Stimulated activated CD4-positive, alpha-beta T cell treated with anti-CD3 and anti-CD28 coated beads, Interleukin-4, amount 100 ng/mL, for 24 hours (primary cell): ENCODE data around the gene CRYBA4.
A peak's percentile ranks its signal among the peaks of the same experiment; 100 is the strongest.

Source experiments
- DNase-seq: peaks from one replicate; pipeline ENCODE4 v3.0.0-alpha.2; 2020

The CRYBA4 gene

GRCh38 chr22:26631282-26631681 is 9.5 kb downstream of the CRYBA4 start:
- no peak for DNase-seq

- DNase-seq, result no peak
Observed at GRCh38 chr22:26632422-26633155, 10.8 kb downstream of the CRYBA4 start.

GRCh38 chr22:26634189-26634588 is 12.4 kb downstream of the CRYBA4 start:
- DNase-seq, result no peak

- no peak for DNase-seq
Observed at GRCh38 chr22:26635117-26635516, 13.4 kb downstream of the CRYBA4 start.

- DNase-seq, result no peak
Observed at GRCh38 chr22:26636296-26636695, 14.5 kb downstream of the CRYBA4 start.

- peak; percentile 81 for DNase-seq
Observed at GRCh38 chr22:26642465-26643417, 21.0 kb downstream of the CRYBA4 start.

- DNase-seq, result no peak
Observed at GRCh38 chr22:26643418-26644100, 21.8 kb downstream of the CRYBA4 start.

GRCh38 chr22:26646158-26646557 is 24.4 kb downstream of the CRYBA4 start:
- DNase-seq, result no peak

- DNase-seq, result peak; percentile 36
Observed at GRCh38 chr22:26648011-26648497, 26.3 kb downstream of the CRYBA4 start.

GRCh38 chr22:26648528-26649388 is 27.0 kb downstream of the CRYBA4 start:
- DNase-seq, result no peak

GRCh38 chr22:26650722-26651421 is 29.1 kb downstream of the CRYBA4 start:
- no peak for DNase-seq

GRCh38 chr22:26651815-26652214 is 30.1 kb downstream of the CRYBA4 start:
- DNase-seq, result no peak

- DNase-seq, result peak; percentile 69
Observed at GRCh38 chr22:26656891-26657851, 35.4 kb downstream of the CRYBA4 start, which contains the start of gene MIAT. Gene MIAT (plus strand): TSS chr22:26657588.

GRCh38 chr22:26658161-26658560 is 36.4 kb downstream of the CRYBA4 start:
- DNase-seq, result no peak

GRCh38 chr22:26658671-26659478 is 37.1 kb downstream of the CRYBA4 start:
- peak; percentile 88 for DNase-seq

GRCh38 chr22:26660356-26660755 is 38.6 kb downstream of the CRYBA4 start:
- DNase-seq, result no peak

- no peak for DNase-seq
Observed at GRCh38 chr22:26660961-26661578, 39.3 kb downstream of the CRYBA4 start.

- DNase-seq, result no peak
Observed at GRCh38 chr22:26662160-26662559, 40.4 kb downstream of the CRYBA4 start.
